ENCODE results near the gene GGPS1.

DNA sequence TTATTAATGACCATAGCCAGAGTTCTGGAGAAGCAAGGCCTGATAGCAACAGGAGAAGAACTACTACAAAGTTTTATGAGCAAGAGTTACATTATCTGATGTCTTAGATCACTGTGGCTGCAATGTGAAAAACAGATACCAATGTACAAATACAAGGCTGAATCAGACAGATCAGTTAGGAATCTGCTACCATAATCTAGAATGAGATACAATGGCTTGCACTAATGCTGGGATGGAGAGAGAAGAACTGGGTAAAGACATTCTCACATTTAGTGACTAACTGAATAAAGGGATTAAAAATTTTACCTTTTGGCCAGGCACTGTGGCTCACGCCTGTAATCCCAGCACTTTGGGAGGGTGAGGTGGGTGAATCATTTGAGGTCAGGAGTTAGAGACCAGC lies 41.7 kb upstream of the GGPS1 start:
- TF ChIP-seq CTCF (IDR thresholded peaks at IDR 0.05) = no peak
- no peak for TF ChIP-seq POLR2A (IDR thresholded peaks at IDR 0.05)

All from heart left ventricle (tissue), 13 donors.